WTC11 (cell line): Measurements from ENCODE around the gene CHD6. TPM values are rescaled to one million over a fixed set of nuclear protein-coding genes. Genes with fewer than 3 reads are reported as not detected.

Experiments used
- ATAC-seq: fragments of 200-7000 bp; cut with Tn5 transposase; 2 replicates; pipeline ENCODE4 v1.10.0; 2021; ENCODE audit warnings: mild to moderate bottlenecking, moderate library complexity
- CTCF ChIA-PET: fragments of 300-600 bp; sonication (Branson Sonifier 250); formaldehyde crosslinking; loops from one replicate; lab custom pipeline; 2021; ENCODE audit warnings: antibody characterized with exemption; lab: Charles Lee
- POLR2A ChIA-PET: fragments of 350-600 bp; sonication (Branson Sonifier 250); formaldehyde crosslinking; loops from one replicate; lab custom pipeline; 2021; ENCODE audit warnings: antibody characterized with exemption; lab: Charles Lee
- DNase-seq: peaks from one replicate; pipeline ENCODE4 v3.0.0; 2021; ENCODE audit warnings: low spot score
- H3K27ac Mint-ChIP-seq: 2 replicates; pipeline ENCODE4 v1.8.0; 2021; ENCODE audit warnings: mixed read lengths
- H3K27me3 Mint-ChIP-seq: 2 replicates; pipeline ENCODE4 v1.8.0; 2021; ENCODE audit warnings: low read depth, mild to moderate bottlenecking, moderate library complexity, mixed read lengths
- H3K36me3 Mint-ChIP-seq: 2 replicates; pipeline ENCODE4 v1.8.0; 2021; ENCODE audit warnings: mixed read lengths
- H3K4me1 Mint-ChIP-seq: 2 replicates; pipeline ENCODE4 v1.8.0; 2022; ENCODE audit warnings: mixed read lengths
- H3K4me3 Mint-ChIP-seq: 2 replicates; pipeline ENCODE4 v1.8.0; 2021; ENCODE audit warnings: mild to moderate bottlenecking, moderate library complexity, mixed read lengths
- H3K9me3 Mint-ChIP-seq: 2 replicates; pipeline ENCODE4 v1.8.0; 2021; ENCODE audit warnings: mixed read lengths
- AFF4 ChIP-seq: sonication (generic); formaldehyde crosslinking; IDR thresholded peaks from 2 replicates; pipeline ENCODE4 v1.8.1; 2023; ENCODE audit warnings: mild to moderate bottlenecking, missing genetic modification reagents, borderline replicate concordance
- CBFB ChIP-seq: sonication (generic); formaldehyde crosslinking; IDR thresholded peaks from 2 replicates; pipeline ENCODE4 v1.8.1; 2022; ENCODE audit warnings: mild to moderate bottlenecking, low read depth, missing genetic modification reagents
- CDX4 ChIP-seq: fragments of 250-450 bp; sonication (Bioruptor Pico); IDR thresholded peaks from 2 replicates; pipeline ENCODE4 v1.9.0; 2021; ENCODE audit warnings: moderate library complexity, mild to moderate bottlenecking, inconsistent platforms, borderline replicate concordance
- E2F1 ChIP-seq: sonication (generic); formaldehyde crosslinking; IDR thresholded peaks from 2 replicates; pipeline ENCODE4 v1.8.0; 2022; ENCODE audit warnings: mild to moderate bottlenecking, missing genetic modification reagents
- ELF4 ChIP-seq: sonication (generic); formaldehyde crosslinking; IDR thresholded peaks from 2 replicates; pipeline ENCODE4 v1.8.1; 2022; ENCODE audit warnings: low read depth, mild to moderate bottlenecking, moderate library complexity, missing genetic modification reagents
- EMX1 ChIP-seq: fragments of 250-450 bp; sonication (Bioruptor Pico); IDR thresholded peaks from 2 replicates; pipeline ENCODE4 v1.8.0; 2021; ENCODE audit warnings: mild to moderate bottlenecking
- ESRRA ChIP-seq: sonication (generic); formaldehyde crosslinking; IDR thresholded peaks from 2 replicates; pipeline ENCODE4 v1.8.1; 2022; ENCODE audit warnings: mild to moderate bottlenecking, missing genetic modification reagents, borderline replicate concordance
- FOXK1 ChIP-seq: sonication (generic); formaldehyde crosslinking; IDR thresholded peaks from 2 replicates; pipeline ENCODE4 v1.8.0; 2022; ENCODE audit warnings: mild to moderate bottlenecking, moderate library complexity, missing genetic modification reagents
- MLX ChIP-seq: sonication (generic); formaldehyde crosslinking; IDR thresholded peaks from 2 replicates; pipeline ENCODE4 v1.8.1; 2023; ENCODE audit warnings: mild to moderate bottlenecking, missing genetic modification reagents, moderate library complexity
- NFATC4 ChIP-seq: fragments of 250-450 bp; sonication (Bioruptor Pico); IDR thresholded peaks from 2 replicates; pipeline ENCODE4 v1.9.0; 2021; ENCODE audit warnings: mild to moderate bottlenecking
- NR1H2 ChIP-seq: sonication (generic); formaldehyde crosslinking; IDR thresholded peaks from 2 replicates; pipeline ENCODE4 v1.9.0; 2021; ENCODE audit warnings: mild to moderate bottlenecking, moderate library complexity, missing genetic modification reagents
- PRDM15 ChIP-seq: sonication (generic); formaldehyde crosslinking; IDR thresholded peaks from 2 replicates; pipeline ENCODE4 v1.8.0; 2022; ENCODE audit warnings: missing genetic modification reagents
- TCF7 ChIP-seq: sonication (generic); formaldehyde crosslinking; IDR thresholded peaks from 2 replicates; pipeline ENCODE4 v1.8.0; 2022; ENCODE audit warnings: mild to moderate bottlenecking, low read depth, missing genetic modification reagents, moderate library complexity
- TEAD4 ChIP-seq: sonication (generic); formaldehyde crosslinking; IDR thresholded peaks from 2 replicates; pipeline ENCODE4 v1.8.0; 2022; ENCODE audit warnings: mild to moderate bottlenecking, missing genetic modification reagents
- TP53 ChIP-seq: sonication (generic); formaldehyde crosslinking; IDR thresholded peaks from 2 replicates; pipeline ENCODE4 v1.8.1; 2023; ENCODE audit warnings: mild to moderate bottlenecking, missing genetic modification reagents
- ZNF232 ChIP-seq: sonication (generic); formaldehyde crosslinking; IDR thresholded peaks from 2 replicates; pipeline ENCODE4 v1.8.0; 2022; ENCODE audit warnings: mild to moderate bottlenecking, missing genetic modification reagents
- ZNF396 ChIP-seq: fragments of 250-450 bp; sonication (Bioruptor Pico); IDR thresholded peaks from 2 replicates; pipeline ENCODE4 v1.8.0; 2021; ENCODE audit warnings: mild to moderate bottlenecking, moderate library complexity, borderline replicate concordance
- ZNF425 ChIP-seq: fragments of 250-450 bp; sonication (Bioruptor Pico); conservative IDR thresholded peaks from 2 replicates; pipeline ENCODE4 v1.9.0; 2021; ENCODE audit warnings: mild to moderate bottlenecking
- total RNA-seq: library from RNA; stranded (reverse); gene quantifications from 3 replicates; pipeline ENCODE4 v1.2.3, GENCODE V29; 2021

Gene CHD6
- total RNA-seq, 1 experiment from 2014 or later = 52.1 TPM

GRCh38 chr20:41508335-41508734 lies 109.8 kb downstream of the CHD6 start:
- ChIA-PET CTCF (no interaction called here), POLR2A (no interaction called here)
- Mint-ChIP-seq H3K36me3 (peaks cover 39% of the 10 kb centered on the region), H3K4me3 (no peak overlapping the region), H3K9me3 (peaks cover 15% of the 10 kb centered on the region), H3K27ac (no peak overlapping the region), H3K27me3 (no peaks in the 10 kb centered on the region), H3K4me1 (peaks cover 33% of the 10 kb centered on the region)
- DNase-seq (no peak), ATAC-seq (no peak)
- TF ChIP-seq E2F1 (CRISPR knock-in tag) = no peak
- no peak for TF ChIP-seq ZNF396 (CRISPR knock-in tag)
- TF ChIP-seq CDX4 (CRISPR knock-in tag) = no peak
- no peak for TF ChIP-seq MLX (CRISPR knock-in tag)
- no peak for TF ChIP-seq NR1H2 (CRISPR knock-in tag)
- no peak for TF ChIP-seq ZNF232 (CRISPR knock-in tag)
- TF ChIP-seq TP53 = no peak
- no peak for TF ChIP-seq CBFB
- no peak for TF ChIP-seq NFATC4 (CRISPR knock-in tag)
- no peak for TF ChIP-seq EMX1 (CRISPR knock-in tag)
- no peak for TF ChIP-seq ESRRA (CRISPR knock-in tag)
- TF ChIP-seq FOXK1 (CRISPR knock-in tag) = no peak
- no peak for TF ChIP-seq TEAD4 (CRISPR knock-in tag)
- TF ChIP-seq ZNF425 = no peak
- TF ChIP-seq ELF4 (CRISPR knock-in tag) = no peak
- no peak for TF ChIP-seq AFF4 (CRISPR knock-in tag)
- no peak for TF ChIP-seq TCF7 (CRISPR knock-in tag)
- TF ChIP-seq PRDM15 (CRISPR knock-in tag) = no peak
